ENCODE data around the gene CNNM3. TPM values are rescaled to one million over a fixed set of nuclear protein-coding genes. Genes with fewer than 3 reads are reported as not detected.

The CNNM3 gene
- total RNA-seq, 1 donor from 2014 or later, result 21.8 TPM

DNA sequence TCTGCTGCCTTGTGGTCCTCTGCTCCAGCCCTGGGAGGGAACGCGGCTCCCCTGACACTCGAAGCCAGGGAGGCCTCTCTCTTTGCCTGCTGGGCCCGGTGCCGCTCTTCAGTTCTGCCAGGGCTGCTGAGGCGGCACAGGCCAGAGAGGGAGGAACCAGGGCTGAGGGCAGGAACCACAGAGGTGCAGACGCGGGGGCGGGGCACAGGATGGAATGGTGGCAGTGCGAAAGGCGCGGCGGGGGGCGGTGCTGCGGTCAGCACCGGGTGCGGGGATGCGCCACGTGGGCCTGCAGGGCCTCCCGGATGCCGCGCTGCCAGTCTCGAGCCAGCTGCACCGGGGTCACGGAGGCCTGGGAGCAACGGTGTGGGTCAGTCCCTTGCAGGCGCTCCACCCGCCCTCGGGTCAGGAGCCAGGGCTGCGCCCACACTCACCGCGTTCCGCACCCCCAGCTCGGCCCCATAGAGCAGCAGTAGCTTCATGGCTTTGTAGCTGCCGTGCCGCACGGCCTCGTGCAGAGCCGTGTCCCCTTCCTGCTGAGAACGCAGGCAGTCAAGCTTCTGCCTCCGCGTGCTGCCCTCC, 23.3 kb downstream of the CNNM3 start:
- DNase-seq (ENCODE audit: low read depth), result peak; percentile 28

DNA sequence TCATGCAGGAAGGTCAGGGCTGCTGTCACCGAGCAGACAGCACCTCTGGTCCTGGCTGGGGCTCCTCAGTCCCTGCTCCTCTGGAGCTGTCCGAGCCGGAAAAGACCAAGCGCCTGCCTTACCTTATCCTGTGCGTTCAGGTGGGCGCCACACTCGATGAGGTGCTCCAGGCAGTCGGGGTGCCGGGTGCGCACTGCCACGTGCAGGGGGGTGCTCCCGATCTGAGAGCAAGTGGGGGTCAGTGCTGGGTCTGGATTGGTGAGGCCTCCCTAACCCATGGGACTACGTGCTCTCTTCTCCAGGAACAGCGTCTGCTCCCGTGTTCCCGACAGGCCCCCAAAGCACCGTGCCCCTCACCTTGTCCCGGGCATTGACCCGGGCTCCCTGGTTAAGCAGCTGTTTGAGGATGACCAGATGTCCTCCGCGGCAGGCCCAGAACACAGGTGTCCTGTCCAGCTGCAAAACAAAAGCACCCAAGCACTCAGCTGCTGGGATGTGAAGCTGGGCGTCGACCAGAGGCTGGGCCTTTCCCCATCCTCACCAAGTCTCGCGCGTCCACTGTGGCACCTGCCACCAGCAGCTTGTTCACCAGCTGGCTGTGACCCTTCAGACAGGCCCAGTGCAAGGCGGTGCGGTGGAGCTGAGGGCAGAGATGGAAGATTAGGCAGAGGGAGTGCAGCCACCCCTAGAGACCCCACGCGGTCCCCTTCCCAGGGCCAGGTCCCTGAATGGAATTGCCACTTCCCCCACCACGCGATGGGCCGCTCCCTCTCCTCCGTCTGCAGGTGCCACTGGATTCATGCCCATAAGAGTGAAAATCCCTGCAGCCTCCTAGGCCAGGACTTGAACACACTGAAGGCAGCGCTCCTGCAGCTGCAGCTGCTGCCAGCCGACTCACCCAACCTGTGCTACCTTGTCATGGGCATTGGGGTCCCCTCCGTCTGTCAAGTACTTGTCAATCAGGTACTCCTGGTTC, 24.1 kb downstream of the CNNM3 start:
- no peak for DNase-seq (ENCODE audit: low read depth)

DNA sequence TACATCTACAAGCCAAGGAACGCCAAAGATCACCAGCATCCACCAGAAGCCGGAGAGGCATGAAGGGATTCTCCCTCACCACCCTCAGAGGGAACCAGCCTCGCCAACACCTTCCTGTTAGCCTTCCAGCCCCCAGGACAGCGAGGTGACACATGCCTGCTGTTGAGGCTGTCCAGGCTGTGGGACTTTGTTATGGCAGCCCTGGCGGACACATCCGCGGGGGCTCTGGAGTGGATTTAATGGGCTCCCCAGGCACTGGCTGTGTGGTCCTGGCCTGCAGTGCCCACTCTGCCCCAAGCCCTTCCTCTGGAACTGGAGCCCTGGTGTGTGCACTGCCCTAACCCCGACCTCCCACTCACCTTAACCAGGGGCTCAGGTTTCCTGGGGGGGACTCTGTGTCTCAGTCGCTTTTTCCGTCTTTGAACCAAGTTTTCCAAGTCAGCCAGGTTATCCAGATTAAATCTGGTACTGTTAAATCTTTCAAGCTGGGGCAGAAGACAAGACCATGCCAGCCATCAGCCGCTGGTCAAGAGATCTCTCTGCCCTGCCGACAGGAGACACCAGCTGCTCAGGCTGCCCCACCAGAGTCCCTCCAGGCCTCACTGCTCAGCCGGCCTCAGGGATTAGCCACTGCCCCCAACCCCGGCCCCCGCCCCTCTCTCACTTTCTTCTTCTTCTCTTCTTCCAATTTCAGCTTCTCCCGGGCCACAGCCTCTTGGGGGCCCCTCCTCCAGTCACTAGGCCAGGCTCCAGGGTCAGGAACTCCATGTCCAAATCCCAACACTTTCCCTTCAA, 25.8 kb downstream of the CNNM3 start:
- DNase-seq (ENCODE audit: low read depth), result no peak

DNA sequence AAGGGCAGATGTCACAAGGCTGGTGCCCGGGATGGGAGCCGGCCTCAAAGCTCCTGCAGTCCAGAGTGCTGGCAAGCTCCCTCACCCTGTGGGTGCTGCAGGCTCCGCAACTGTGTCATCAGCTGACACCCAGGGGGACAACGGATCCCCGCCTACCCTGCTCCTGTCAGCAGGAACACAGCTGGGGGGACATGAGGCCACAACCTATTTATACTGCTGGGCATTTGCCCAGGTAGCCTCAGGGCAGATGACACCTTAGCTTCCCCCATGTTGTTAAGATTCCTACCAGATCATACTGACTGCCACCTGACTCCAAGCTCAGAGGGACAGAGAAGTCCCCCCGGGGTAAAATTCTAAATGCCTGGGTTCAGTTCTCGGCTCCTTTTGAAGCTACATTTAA, 26.5 kb downstream of the CNNM3 start:
- DNase-seq (ENCODE audit: low read depth), result no peak

GRCh38 chr2:96843538-96844268, 27.6 kb downstream of the CNNM3 start, which contains the start of gene ANKRD23:
ANKRD23 (minus strand) TSS chr2:96844021; CDS start chr2:96843992, 29 bp downstream.
- no peak for DNase-seq (ENCODE audit: low read depth)

DNA sequence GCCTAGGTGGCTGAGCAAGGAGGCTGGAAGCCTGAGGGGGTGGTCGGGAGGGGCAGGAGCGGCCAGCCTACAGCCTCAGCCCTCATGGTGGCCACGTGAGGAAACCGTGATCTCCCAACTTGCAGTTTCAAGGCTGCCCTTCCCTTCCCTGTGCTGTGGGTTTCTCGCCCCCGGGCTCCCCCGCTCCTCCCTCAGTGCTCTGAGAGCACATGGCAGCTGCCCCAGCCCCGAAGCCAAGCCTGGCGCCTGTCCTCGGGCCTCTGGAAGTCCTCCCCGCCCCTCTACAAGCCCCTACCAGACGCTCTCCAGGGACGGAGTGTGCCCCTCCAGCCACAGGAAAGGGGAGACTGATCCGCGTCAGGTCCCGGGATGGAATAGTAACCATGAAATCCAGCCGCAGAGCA, 28.3 kb downstream of the CNNM3 start:
- no peak for DNase-seq (ENCODE audit: low read depth)

GRCh38 chr2:96846825-96847224, 30.8 kb downstream of the CNNM3 start:
- no peak for DNase-seq (ENCODE audit: low read depth)

GRCh38 chr2:96847586-96847985, 31.5 kb downstream of the CNNM3 start:
- DNase-seq (ENCODE audit: low read depth), result no peak

DNA sequence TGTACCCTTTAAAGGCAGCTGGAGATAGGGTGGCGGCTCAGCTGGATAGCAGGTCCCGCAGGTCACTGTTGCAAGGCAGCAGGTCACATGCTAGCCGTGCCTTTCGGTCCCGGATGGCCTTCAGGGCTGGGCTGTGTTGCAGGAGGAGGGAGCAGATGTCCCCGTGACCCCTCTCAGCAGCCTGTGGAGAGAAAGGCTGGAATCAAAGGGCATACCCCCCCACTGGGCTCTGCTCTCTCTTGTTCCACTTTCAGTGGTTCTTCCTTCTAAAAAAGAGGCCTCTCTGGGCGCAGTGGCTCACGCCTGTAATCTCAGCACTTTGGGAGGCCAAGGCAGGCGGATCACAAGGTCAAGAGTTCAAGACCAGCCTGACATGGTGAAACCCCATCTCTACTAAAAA, 32.2 kb downstream of the CNNM3 start:
- no peak for DNase-seq (ENCODE audit: low read depth)

DNA sequence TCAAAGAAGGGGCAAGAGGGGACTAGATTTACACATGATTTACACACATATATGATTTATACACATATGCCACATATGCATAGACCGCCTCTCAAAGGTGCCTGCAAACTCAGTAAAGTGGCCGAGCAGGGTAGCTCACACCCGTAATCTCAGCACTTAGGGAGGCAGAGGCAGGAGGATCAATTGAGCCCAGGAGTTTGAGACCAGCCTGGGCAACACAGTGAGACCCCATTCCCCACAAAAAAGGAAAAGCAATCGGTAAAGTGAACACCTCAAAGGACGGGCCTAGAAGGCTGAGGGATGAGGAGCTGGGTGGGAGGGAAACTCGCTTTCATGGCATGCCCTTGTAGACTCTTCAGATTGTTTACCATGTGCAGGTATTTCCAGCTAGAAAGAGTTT, 36.6 kb downstream of the CNNM3 start:
- DNase-seq (ENCODE audit: low read depth), result no peak

DNA sequence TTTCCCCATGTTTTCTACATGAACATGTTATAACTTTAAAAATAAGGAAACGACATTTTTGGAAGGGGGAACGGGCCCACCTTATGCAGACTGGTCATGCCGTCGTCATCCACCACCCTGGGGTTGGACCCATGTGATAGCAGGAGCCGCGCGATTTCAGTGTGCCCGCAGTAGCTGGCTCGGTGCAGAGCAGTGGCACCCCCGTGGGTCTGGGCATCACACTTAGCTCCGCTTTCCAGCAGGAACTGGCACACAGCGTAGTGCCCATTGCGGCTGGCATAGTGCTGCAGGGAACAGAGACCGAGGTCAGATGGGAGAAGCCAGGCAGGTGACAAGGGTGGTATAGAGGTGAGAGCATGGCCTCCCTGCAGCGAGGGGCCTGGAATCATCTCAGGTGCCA, 37.3 kb downstream of the CNNM3 start:
- DNase-seq (ENCODE audit: low read depth), result no peak

- no peak for DNase-seq (ENCODE audit: low read depth)
Measured at GRCh38 chr2:96856776-96857666, 41.0 kb downstream of the CNNM3 start.

- DNase-seq (ENCODE audit: low read depth), result peak; percentile 92
Measured at GRCh38 chr2:96857667-96858372, 41.8 kb downstream of the CNNM3 start, which contains the start of gene ANKRD39. ANKRD39 (minus strand) TSS chr2:96858016; CDS start chr2:96857987, 29 bp downstream.

GRCh38 chr2:96859099-96859649, 43.1 kb downstream of the CNNM3 start:
- DNase-seq (ENCODE audit: low read depth), result no peak

DNA sequence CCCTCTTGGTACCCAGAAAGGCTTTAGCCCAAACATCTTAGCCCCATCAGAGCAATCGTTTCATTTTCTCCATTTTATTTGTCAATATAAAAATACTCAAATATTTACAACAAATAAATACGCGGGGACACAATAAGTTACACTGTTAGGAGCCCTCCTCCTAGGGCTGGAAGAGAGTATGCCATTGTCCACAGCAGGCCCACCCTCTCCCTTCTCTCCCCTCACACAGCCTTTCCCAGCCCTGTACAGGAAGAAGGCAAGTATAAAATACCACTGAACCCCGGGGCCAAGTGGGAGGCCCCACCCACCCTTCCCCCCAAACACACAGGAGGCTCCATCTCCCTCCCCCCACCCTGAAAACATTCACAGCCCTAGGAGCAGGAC, 43.6 kb downstream of the CNNM3 start:
- no peak for DNase-seq (ENCODE audit: low read depth)

DNA sequence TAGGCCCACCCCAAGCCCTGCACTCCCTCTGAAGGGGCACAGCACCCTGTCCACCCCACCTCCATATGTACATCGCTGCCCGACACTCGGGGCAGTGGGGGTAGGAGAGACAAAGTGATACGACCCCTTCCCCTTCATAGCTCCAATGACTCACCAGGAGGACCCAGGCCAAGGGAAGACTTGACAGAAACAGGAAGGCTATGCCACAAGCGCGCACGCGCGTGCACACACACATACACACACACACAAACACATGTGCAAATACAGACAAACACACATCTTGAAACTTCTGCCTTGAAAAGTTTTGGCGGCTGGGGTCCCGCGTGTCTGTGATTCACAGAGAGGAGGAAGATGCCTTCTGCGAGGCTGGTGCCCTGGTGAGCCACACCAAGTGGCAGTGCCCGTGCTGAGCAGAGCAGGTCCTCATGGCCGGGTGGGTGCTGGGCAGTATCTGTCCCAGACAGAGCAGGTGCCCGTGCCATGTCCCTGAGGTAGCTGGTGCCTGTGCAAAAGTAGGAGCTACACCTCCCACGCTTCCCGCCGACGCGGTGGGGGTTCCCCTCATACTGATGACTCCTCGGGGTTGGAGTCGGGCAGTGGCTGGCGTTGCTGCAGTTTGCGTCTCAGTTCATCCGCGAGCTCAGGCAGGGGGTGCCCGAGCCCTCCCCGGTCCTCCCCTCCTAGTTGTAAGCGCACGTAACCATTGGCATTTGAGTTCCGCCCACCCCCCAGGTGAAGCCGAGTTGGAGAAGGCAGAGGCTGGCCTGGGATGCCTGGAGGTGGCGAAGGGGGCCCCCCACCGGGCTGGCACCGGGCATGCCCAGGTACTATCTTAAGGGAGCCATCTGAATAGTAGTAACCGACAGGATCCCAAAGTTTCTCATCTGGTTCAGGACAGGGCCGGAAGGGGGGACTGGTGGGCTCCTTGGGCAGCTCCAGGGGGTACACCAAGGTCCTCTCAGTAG, 44.3 kb downstream of the CNNM3 start:
- DNase-seq (ENCODE audit: low read depth), result no peak

DNA sequence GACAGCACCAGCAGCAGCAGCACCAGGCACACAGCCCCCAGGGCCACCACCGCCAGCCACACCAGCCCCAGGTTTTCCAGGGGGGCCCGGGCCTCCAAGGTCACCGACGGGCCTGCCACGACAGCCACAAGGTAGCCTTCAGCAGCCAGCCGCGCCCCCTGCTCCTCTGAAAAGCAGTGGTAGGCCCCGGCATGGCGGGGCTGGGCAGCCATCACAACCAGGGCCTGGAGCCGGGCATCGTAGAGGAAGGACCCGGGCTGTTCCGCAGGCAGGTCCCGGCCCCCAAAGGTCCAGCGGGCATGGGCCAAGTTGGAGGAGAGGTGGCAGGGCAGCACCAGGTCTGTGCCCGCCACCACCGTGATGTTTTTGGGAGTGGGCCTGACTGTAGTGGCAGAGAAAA, 45.0 kb downstream of the CNNM3 start:
- no peak for DNase-seq (ENCODE audit: low read depth)

- peak; percentile 17 for DNase-seq (ENCODE audit: low read depth)
Measured at GRCh38 chr2:96863056-96863455, 47.0 kb downstream of the CNNM3 start.
